GM12801 (cell line): ENCODE data around the gene LY9.

ENCODE experiments used
- TF ChIP-seq, protein P1 (sequence below): IDR thresholded peaks from one replicate; pipeline ENCODE4 v1.5.1; 2011; ENCODE audit warnings: control low read depth; ENCODE audit not compliant: insufficient read length; ENCODE audit errors: extremely low read depth

Gene LY9

DNA sequence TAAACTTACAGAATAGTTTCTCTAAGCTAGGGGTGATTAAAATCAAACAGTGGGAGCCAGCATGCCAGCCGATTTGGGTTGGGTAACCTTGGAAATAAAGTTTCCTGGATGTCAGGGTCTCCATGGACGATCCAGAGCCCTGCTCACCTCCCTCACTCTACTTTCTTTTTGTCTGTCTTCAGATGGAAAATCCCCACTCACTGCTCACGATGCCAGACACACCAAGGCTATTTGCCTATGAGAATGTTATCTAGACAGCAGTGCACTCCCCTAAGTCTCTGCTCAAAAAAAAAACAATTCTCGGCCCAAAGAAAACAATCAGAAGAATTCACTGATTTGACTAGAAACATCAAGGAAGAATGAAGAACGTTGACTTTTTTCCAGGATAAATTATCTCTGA, 43.0 kb upstream of the LY9 start:
- TF ChIP-seq, protein P1, sequence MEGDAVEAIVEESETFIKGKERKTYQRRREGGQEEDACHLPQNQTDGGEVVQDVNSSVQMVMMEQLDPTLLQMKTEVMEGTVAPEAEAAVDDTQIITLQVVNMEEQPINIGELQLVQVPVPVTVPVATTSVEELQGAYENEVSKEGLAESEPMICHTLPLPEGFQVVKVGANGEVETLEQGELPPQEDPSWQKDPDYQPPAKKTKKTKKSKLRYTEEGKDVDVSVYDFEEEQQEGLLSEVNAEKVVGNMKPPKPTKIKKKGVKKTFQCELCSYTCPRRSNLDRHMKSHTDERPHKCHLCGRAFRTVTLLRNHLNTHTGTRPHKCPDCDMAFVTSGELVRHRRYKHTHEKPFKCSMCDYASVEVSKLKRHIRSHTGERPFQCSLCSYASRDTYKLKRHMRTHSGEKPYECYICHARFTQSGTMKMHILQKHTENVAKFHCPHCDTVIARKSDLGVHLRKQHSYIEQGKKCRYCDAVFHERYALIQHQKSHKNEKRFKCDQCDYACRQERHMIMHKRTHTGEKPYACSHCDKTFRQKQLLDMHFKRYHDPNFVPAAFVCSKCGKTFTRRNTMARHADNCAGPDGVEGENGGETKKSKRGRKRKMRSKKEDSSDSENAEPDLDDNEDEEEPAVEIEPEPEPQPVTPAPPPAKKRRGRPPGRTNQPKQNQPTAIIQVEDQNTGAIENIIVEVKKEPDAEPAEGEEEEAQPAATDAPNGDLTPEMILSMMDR, result no peak

DNA sequence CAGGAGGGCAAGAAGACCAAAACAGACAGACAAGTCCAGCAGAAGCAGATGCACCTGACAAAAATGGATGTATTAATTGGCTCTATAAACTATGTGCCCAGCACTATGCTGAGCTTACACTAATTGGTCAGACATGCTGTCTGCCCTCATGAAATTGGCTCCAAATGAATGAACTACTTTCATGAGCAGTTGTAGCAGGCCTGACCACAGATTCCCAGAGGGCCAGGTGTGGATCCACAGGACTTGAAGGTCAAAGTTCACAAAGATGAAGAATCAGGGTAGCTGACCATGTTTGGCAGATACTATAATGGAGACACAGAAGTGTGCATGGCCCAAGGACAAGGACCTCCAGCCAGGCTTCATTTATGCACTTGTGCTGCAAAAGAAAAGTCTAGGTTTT, 42.4 kb upstream of the LY9 start:
- TF ChIP-seq, protein P1, result no peak

DNA sequence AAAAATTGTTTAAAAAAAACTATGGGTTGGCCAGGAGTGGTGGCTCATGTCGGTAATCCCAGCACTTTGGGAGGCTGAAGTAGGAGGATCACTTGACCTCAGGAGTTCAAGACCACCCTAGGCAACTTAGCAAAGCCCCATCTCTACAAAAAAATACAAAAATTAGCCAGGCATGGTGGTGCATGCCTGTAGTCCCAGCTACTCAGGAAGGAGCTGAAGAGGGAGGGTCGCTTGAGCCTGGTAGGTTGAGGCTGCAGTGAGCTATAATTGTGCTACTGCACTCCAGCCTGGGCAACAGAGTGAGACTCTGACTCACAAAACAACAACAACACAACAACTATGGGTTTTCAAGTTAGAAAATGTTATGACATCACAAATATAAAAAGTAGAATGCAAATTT, 40.5 kb upstream of the LY9 start:
- TF ChIP-seq, protein P1, result no peak

DNA sequence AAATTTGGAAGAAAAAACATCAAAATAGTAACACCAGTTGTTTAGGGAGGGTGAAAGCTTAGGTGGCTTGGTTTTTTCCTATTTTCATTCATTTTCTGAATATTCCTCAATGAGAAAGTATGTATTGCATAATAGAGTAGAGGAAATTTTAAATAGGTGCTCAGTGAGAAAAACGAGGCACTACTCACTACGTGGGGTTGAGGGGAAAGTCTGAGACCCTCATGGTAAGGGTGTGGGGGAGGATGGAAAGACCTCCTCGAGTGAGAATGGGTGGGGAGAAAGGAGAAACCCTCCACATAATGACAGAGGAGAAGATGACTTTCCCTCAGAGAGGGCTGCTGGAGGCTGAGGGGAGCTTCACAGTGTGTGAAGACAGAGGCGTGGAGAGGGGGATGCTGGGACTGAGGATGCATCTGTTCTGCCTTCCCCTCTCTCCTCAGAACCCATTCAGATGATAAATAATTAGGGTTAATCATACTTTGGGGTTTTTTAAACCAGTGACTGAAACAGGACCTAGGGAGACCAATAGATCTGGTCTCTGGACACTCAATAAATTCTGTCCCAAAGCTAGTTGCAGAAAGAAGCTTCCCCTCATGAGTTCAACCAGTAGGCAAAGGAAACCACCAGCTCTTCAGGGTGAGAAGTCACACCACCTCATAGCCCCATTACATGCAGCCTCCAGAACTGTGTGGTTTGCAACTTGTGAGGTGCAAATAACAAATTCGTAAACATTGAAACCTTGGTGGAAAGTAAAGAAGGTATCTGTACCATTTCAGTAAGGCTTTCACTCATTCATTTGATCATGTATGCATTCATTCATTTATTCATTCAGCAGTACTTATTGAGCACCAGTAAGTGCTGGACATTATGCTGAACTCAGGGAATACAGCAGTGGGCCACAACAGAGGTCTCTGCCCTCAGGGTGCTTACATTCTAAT, 39.8 kb upstream of the LY9 start:
- TF ChIP-seq, protein P1, result no peak

DNA sequence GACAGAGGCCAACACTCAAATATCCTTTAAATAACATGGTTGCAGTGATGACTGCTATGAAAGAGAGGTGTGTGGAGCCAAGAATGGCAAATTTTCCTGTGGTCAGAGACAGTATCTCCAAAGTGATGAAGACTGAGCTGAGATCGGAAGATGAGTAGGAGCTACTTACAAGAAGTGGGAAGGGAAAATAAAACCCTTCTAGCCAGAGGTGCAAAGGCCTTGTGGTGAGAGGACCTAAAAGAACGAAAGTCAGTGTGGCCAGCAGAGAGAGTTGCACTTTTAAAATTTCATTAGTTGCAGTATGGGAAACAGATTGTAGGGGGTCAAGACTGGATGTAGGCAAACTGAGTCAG, 39.1 kb upstream of the LY9 start:
- TF ChIP-seq, protein P1, result no peak

DNA sequence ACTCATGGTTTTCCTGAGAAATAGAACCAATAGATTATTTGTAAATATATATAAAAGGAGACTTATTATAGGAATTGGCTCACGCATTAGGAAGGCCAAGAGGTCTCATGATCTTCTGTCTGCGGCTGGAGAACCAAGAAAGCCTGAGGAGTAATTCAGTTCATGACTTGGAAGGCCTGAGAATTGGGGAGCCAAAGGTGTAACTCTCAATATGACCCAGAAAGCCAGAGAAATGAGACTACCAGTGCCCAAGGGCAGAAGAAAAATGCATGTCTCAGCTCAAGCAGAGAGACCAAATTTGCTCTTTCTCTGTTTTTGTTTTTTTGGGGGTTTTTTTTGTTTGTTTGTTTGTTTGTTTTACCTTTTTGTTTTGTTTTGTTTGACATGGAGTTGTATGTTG, 37.5 kb upstream of the LY9 start:
- TF ChIP-seq, protein P1, result no peak

DNA sequence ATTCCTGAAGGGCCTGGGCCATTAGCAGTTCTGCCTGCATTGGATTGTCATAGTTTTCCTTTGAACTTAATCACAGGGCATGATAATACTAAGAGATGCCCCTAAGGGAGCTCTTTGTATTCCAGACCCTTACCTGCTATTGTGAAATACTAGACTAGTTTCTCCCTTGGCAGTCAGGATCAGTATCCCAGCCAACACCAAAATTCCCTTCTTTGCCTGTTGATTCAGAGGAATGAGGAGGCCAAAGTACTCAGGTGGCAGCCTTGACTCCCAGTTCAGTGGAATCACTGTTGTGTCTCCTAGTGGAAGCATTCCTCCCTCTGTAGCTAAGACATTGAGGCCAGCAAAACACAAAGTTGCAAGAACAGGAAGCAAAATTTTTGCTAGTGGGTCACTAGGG, 36.2 kb upstream of the LY9 start:
- TF ChIP-seq, protein P1, result no peak

DNA sequence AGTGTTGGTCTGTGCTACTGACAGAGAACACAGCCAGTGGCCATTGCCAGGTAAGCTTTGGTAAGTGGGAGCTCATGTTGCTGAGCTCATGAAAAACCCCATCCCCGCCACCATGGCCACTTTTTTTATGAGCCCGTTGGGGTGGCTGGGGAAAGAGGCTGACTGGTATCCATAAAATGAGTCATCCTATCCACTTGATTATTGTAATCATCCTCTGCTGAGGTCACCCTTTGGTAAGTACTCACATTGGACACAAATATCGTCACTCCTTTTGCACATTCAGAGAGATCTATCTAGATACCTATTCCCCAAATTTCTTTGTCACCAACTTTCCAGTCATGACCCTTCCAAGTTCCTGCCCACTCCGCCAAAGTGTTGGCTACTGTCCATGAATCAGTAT, 34.9 kb upstream of the LY9 start:
- TF ChIP-seq, protein P1, result no peak
